ENCODE measurements around the gene SF3B2. TPM values are rescaled to one million over a fixed set of nuclear protein-coding genes. Genes with fewer than 3 reads are reported as not detected.

The SF3B2 gene
- total RNA-seq, 2 experiments from 2014 or later, result 185 to 260 TPM

DNA sequence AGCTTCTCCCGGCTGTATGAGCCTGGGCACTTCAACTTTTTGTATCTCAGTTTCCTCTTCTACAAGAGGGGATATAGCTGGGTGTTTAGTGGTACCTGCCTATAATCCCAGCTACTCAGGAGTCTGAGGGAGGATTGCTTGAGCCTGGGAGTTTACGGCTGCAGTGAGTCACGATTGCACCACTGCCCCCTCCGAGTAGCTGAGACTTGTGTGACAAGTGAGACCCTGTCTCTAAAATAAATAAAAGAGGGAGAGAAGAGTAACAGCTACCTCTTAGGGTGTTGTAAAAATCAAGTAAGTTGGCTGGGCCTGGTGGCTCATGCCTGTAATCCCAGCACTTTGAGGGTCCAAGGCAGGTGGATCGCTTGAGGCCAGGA, 15.8 kb upstream of the SF3B2 start:
- Histone ChIP-seq H3K9me2 (ENCODE audit: insufficient read depth, low read length) (no peaks in the 10 kb centered on the region), H3K79me2 (ENCODE audit: insufficient read depth, low read depth, low read length) (no peaks in the 10 kb centered on the region), H3K4me1 (ENCODE audit: insufficient read depth, low read length, poor library complexity, severe bottlenecking) (peaks cover 7% of the 10 kb centered on the region), H3K36me3 (ENCODE audit: insufficient read depth, low read length) (no peaks in the 10 kb centered on the region), H3K9me3 (ENCODE audit: low read length) (no peaks in the 10 kb centered on the region), H2AFZ (ENCODE audit: low read length) (no peak overlapping the region), H3K27ac (ENCODE audit: low read depth, low read length, poor library complexity, severe bottlenecking) (no peak overlapping the region), H4K20me1 (ENCODE audit: insufficient read depth, low read length) (no peaks in the 10 kb centered on the region), H3K4me2 (ENCODE audit: low read length) (no peak overlapping the region), H3K4me3 (ENCODE audit: low read depth, low read length, poor library complexity, severe bottlenecking) (no peak overlapping the region)
- TF ChIP-seq EZH2phosphoT487 (IDR thresholded peaks at IDR 0.05; ENCODE audit: borderline replicate concordance, low read depth, low read length), result no peak
- TF ChIP-seq, protein P1, sequence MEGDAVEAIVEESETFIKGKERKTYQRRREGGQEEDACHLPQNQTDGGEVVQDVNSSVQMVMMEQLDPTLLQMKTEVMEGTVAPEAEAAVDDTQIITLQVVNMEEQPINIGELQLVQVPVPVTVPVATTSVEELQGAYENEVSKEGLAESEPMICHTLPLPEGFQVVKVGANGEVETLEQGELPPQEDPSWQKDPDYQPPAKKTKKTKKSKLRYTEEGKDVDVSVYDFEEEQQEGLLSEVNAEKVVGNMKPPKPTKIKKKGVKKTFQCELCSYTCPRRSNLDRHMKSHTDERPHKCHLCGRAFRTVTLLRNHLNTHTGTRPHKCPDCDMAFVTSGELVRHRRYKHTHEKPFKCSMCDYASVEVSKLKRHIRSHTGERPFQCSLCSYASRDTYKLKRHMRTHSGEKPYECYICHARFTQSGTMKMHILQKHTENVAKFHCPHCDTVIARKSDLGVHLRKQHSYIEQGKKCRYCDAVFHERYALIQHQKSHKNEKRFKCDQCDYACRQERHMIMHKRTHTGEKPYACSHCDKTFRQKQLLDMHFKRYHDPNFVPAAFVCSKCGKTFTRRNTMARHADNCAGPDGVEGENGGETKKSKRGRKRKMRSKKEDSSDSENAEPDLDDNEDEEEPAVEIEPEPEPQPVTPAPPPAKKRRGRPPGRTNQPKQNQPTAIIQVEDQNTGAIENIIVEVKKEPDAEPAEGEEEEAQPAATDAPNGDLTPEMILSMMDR (conservative IDR thresholded peaks at IDR 0.05; ENCODE audit: low read length), result no peak
- intact Hi-C loops (cut with micrococcal nuclease; ENCODE audit: unreplicated experiment), result no loop called here
- BruUV-seq (replicated peaks), result no TSS peak
- ChIA-PET POLR2A (interaction anchor here (1.5 kb wide), 1 partner anchor 9 kb away, joined by 5 read pairs; no protein-coding TSS in a partner anchor), CTCF (ENCODE audit: unreplicated experiment) (interaction anchor here (0.5 to 1.6 kb wide), 3 partner anchors 9 to 253 kb away, joined by 3 to 7 read pairs (median 5); partner anchors contain the start of genes CATSPER1 and YIF1A)
- DNase-seq (ENCODE audit: low spot score), result no peak

DNA sequence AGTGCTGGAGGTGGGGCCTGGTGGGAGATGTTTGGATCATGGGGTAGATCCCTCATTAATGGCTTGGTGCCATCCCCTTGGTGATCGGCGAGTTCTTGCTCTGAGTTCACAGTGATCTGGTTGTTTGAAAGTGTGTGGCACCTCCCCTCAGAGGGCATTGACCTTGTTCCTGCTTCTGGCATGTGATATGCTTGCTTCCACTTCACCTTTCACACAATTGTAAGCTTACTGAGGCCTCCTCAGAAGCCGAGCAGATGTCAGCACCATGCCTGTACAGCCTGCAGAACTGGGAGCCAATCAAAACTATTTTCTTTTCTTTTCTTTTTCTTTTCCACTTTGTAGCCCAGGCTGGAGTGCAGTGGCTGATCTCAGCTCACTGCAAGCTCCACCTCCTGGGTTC, 14.8 kb upstream of the SF3B2 start:
- Histone ChIP-seq H3K4me2 (ENCODE audit: low read length) (no peak overlapping the region), H3K9me3 (ENCODE audit: low read length) (no peaks in the 10 kb centered on the region), H3K79me2 (ENCODE audit: insufficient read depth, low read depth, low read length) (no peaks in the 10 kb centered on the region), H3K4me3 (ENCODE audit: low read depth, low read length, poor library complexity, severe bottlenecking) (no peak overlapping the region), H2AFZ (ENCODE audit: low read length) (no peak overlapping the region), H3K27ac (ENCODE audit: low read depth, low read length, poor library complexity, severe bottlenecking) (no peak overlapping the region), H3K36me3 (ENCODE audit: insufficient read depth, low read length) (no peaks in the 10 kb centered on the region), H4K20me1 (ENCODE audit: insufficient read depth, low read length) (no peaks in the 10 kb centered on the region), H3K9me2 (ENCODE audit: insufficient read depth, low read length) (no peaks in the 10 kb centered on the region), H3K4me1 (ENCODE audit: insufficient read depth, low read length, poor library complexity, severe bottlenecking) (peaks cover 7% of the 10 kb centered on the region)
- DNase-seq (ENCODE audit: low spot score), result no peak
- intact Hi-C loops (cut with micrococcal nuclease; ENCODE audit: unreplicated experiment), result no loop called here
- POLR2A ChIA-PET, result no interaction called here
- BruUV-seq (replicated peaks), result no TSS peak
- CTCF ChIA-PET (ENCODE audit: unreplicated experiment), result no interaction called here
- TF ChIP-seq EZH2phosphoT487 (IDR thresholded peaks at IDR 0.05; ENCODE audit: borderline replicate concordance, low read depth, low read length), result no peak
- TF ChIP-seq, protein P1 (conservative IDR thresholded peaks at IDR 0.05; ENCODE audit: low read length), result no peak

DNA sequence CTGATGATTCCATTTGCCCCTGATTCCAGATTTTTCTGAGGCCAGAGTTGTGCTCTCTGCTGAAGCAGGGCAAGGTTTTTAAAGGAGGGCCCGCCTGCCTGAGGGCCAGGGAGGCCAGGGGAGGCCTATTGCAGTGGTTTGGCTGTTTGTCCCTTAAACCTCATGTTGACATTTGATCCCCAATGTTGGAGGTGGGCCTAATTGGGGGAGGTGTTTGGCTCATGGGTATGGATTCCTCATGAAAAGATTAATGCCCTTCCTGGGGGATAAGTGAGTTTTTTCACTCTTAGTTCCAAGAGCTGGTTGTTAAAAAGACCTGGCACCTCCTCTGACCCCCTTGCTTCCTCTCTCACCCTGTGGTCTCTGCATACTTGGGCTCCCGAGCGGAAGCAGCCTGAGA, 12.4 kb upstream of the SF3B2 start:
- Histone ChIP-seq H3K9me3 (ENCODE audit: low read length) (no peaks in the 10 kb centered on the region), H2AFZ (ENCODE audit: low read length) (no peak overlapping the region), H3K4me3 (ENCODE audit: low read depth, low read length, poor library complexity, severe bottlenecking) (no peak overlapping the region), H4K20me1 (ENCODE audit: insufficient read depth, low read length) (no peaks in the 10 kb centered on the region), H3K4me2 (ENCODE audit: low read length) (no peak overlapping the region), H3K27ac (ENCODE audit: low read depth, low read length, poor library complexity, severe bottlenecking) (no peak overlapping the region), H3K9me2 (ENCODE audit: insufficient read depth, low read length) (no peaks in the 10 kb centered on the region), H3K36me3 (ENCODE audit: insufficient read depth, low read length) (no peaks in the 10 kb centered on the region), H3K79me2 (ENCODE audit: insufficient read depth, low read depth, low read length) (no peaks in the 10 kb centered on the region), H3K4me1 (ENCODE audit: insufficient read depth, low read length, poor library complexity, severe bottlenecking) (peaks cover 5% of the 10 kb centered on the region)
- TF ChIP-seq, protein P1 (conservative IDR thresholded peaks at IDR 0.05; ENCODE audit: low read length), result no peak
- no peak for TF ChIP-seq EZH2phosphoT487 (IDR thresholded peaks at IDR 0.05; ENCODE audit: borderline replicate concordance, low read depth, low read length)
- DNase-seq (ENCODE audit: low spot score), result no peak
- ChIA-PET CTCF (ENCODE audit: unreplicated experiment) (no interaction called here), POLR2A (no interaction called here)
- no TSS peak for BruUV-seq (replicated peaks)
- intact Hi-C loops (cut with micrococcal nuclease; ENCODE audit: unreplicated experiment), result no loop called here

Data from OCI-LY7 (cell line).